GM18498 (cell line): ENCODE measurements around the gene ATP8A2.
"Not testable (repeated sequence)": the region's sequence is repeated elsewhere in the genome, so short reads cannot be mapped to it uniquely, and the experiment has no call there.

ENCODE experiments used
- ATAC-seq: cut with Tn5 transposase; IDR thresholded peaks from one replicate; pipeline ENCODE4 v1.9.1; 2021; ENCODE audit warnings: mild to moderate bottlenecking, moderate library complexity; ENCODE audit not compliant: unreplicated experiment

Gene ATP8A2

DNA sequence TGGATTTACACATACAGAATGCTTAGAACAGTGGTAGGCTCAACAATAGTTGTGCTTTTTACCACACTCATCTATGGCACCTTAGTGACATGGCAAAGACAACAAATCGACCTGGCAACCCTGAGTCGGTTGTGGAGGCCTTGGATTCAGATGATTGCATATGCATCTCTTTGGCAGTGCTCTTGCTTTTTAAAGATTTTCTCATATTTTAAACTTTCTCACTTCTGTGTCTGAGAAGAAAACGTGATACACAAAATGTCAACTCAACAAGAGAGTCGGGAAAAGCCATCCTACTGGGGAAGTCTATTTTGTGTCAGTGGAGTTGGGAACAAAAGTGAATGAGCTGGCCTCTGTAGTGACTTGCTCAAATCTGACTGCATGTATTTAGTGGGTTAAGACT lies 85.8 kb downstream of the ATP8A2 start:
- ATAC-seq = no peak

DNA sequence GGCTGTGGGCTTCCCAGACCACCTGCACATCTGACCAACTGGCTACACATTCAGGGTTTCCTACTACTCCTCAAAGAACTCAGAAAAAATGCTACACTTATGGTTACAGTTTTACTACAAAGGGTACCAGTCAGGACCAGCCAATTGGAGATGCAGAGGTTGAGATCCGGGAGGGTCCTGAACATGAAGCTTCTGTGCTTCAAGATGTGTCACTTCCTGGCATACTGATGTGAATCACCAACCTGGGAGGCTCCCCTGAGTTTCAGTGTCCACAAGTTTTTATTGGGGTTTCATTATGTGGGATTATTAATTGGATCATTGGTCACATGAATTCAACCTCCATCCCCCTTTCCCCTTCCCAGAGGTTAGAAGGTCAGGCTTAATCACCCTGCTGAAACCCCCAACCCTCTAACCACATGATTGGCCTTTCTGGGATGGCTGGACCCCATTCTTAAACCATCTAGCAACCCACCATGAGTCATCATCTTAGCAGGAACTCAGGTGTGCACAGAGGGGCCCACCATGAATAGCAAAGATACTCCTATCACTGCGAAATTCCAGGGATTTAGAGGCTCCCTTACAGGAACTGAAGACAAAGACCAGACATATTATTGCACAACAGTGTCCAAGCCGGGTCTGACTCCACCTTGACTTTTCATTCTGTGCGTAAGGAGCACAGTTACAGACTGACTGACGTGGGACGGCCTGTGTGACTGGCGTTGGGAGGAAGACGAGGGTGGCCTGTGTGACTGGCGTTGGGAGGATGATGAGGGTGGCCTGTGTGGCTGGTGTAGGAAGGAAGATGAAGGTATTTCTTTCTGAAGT lies 90.7 kb downstream of the ATP8A2 start:
- ATAC-seq = no peak

DNA sequence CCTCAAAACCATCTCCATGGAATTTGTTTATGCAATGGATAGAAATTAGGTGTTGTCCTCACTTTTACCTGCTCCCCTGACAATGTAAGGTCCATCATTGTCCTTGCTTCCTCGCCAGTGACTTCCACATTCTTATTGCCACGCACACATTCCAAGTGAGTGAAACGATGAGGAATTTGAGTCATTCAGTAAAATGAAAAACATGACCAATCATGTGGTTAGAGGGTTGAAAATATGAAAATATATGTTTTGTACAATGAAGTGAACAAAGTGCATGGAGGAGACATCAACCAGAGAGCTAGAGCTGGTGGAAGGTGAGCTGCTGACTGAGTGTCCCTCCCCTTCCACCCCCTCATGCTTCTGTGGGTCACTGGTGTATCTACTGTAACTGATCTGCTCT lies 91.7 kb downstream of the ATP8A2 start:
- ATAC-seq = no peak

DNA sequence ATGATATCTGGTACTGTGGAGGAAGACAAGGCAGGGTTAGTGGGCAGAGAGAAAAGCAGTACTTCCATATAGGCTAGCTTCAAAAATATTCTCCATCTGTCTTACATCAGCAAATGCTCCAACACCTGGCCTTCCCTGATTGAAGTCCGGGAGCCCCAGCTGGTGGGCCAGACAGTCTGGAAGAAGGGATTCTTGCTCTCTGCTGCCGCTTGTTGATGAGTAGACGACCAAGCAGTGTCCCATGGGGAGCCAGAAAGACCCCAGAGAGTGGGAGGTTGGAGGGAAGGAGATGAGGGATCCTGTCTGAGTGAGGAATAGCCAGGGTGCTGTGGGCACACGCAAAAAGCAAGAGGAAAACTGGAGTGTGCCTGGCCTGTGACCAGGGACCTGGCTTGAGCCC lies 95.1 kb downstream of the ATP8A2 start:
- ATAC-seq = no peak

DNA sequence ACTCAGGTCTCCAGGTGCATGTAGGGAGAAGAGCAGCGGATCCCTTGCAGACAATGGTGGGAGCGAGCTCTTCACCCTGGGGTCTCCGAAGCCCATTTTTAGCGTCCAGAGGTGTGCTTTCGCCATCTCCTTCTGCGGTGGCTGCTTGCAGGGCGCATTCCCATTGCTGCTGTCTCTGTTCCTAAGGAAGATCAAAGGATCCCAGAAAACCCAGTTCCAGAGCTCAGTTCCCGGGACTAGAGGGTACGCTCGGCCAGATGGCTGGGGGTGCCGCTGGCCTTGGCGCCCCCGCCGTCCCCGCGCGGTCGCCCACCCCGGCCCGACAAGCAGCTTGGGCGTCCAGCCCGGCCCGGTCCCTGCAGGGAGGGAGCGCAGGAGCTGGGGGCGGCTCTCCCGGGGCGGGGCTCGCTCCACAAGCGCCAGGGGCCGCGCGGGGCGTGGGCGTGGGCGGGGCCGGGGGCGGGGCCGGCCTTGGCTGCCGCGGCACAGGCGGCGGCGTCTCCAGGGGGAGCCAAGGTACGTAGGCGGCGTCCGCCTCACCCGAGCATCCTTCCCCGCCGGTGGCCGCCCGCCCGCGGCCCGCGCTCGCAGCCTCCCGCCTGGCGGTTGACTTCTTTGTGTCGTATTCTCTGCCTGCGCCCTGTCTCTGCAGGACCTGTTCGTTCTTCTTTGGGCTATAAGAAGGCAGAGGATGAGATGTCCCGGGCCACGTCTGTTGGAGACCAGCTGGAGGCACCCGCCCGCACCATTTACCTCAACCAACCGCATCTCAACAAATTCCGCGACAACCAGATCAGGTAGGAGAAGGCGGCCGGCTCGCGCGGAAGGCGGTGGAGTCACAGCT lies 96.8 kb downstream of the ATP8A2 start:
- no peak for ATAC-seq

DNA sequence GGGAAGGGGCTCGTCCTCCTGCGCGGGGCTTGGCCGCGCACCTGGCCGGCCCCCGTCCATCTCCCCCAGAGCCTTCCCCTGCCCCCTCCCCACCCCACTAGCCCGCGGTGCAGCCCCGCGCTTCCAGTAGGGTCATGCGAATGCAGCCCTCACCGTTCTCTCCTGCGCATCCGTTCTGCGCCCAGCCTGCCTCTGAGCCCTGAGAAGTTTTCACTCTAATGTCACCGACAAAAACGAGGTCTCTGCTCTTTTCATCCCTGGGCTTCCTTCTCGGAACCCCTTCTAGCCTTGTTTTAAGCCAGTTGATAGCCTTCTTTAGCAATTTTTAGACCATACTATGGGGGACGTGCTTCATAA lies 97.4 kb downstream of the ATP8A2 start:
- no peak for ATAC-seq

DNA sequence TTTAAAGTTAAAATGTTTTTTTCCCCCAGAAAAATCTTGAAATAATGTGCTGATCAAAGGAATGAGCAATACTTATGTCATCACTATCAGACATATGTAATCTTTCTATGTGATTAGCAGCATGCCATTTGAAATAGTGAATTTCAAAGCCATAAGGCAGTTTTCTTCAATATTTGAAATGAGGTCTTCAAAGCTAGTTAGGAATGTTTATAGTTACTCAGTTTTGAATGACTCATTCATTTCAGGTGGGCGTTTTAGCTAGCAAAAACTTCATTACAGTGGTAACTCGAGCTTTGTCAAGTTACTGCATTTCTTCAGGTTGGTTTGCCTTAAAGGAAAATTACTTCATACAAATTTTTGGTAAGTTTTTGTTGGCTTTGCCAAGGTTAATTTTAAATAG lies 102.1 kb downstream of the ATP8A2 start:
- ATAC-seq = no peak

DNA sequence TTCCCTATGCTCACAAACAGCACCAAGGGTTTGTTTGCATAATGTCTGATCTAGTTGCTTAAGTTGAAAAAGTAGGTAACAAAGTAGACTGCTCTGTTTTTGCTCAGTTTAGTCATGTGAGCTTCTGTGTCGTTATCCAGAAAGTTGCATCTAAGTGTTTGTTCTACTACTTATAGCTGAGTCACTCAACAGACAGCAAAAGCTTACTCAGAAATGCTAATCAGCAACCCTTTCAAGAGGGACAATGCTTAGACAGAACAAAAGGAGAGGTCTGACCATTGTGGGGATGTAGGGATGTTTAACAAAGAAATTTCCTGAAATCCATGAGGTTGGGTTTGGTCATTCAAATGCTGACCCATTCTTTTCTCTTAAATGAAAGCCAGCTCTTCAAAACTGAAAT lies 106.4 kb downstream of the ATP8A2 start:
- ATAC-seq = no peak

DNA sequence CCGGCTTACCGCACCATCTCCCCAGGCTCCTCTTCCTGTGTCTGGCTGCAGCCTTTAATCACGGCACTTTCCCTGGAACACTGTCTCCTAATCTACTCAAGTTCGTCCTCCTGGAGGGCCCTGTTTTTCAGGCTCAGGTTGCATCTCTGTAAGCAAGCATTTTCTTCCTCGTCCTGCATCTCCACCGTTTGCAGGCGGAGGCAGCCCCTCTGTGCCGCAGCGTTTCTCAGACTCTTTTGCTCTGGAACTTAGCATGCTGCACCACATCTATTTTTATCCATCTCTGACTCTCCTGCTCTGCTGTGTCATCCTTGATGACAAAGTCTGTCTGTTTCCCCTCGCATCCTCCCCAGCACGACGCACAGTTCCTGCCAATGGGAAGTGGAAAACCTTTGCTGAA lies 117.5 kb downstream of the ATP8A2 start:
- ATAC-seq = no peak

DNA sequence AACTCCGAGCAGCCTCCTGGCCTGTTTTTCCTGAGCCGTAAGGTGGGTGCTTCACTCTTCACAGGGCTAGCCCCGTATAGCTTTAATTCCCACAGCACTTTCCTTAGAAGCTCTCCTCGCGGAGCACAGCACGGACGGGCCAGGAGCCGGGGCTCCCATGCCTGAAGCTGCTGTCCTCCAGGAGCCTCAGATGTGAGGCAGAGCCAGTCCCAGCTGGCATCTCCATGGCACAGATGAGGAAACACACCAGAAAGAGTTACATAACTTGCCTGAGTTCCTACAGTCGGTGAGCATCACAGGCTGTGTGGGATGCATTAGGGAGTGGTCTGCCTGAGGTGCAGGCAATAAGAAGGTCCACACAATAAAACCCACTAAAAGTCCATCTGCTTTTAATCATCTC lies 118.5 kb downstream of the ATP8A2 start:
- ATAC-seq = no peak

DNA sequence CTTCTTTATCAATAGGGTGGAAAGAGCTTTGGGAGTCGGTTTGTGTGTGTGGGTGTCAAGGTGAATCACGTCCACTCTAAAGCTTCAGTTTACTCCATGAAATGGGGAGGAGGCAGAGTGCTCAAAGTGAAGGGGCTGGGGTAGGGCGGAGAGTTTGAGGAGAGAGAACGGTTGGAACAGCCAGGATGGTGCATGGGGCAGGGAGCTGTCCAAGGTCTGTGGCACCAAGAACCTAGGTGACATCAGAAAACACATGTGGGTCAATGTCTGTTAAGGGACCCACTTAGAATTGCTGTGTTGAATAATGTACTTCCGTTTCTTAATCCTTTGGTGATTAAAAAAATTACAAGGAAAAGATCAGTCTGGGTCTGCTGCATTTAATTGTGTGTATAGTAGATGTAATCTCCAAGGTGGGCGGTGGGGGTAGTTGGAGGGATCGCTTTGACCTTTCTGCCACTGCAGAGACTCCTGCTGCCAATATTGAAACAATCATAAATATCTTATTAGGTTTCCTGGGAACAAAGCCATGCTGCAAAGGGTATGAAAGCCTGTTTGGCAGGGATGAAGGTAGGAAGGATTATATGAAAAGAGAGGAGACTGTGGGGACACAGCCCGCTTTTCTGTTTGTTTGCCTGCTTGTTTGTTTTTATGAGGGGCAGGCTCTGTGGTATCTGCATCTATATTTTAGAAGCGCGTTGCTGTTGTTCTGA lies 122.3 kb downstream of the ATP8A2 start:
- ATAC-seq = no peak

DNA sequence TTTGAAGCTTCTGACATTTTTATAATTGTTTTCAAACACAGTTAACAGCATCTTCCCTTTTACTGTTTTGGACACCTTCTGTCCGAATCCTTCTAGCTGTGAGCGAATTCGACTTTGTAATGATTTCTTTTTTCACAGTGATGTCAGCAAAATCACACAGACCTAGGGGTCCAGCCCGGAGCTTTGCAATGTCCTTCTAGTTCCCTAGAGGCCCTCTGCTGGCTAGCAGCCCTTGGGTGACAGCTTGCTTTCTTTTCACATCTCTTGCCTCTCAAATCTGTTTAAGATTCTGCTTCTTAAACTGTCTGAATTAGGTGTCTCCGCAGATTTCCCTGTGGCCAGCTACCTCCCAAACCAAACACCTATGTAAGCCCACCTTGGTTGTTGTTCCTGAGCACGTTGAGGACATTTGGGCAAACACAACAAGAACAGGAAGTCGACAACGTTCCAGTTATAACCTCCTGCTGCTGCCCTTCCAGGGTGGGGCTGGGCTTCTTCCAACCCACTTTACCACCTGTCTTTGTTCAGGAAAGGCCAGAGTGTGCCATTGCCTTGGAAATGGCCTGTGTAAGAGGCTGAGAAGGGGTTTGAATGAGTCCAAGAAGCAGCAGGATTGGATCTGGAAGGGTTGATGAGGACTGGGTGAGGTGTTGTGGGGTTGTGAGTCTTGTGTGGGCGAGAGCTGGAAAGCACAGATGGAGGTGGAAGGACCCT lies 123.1 kb downstream of the ATP8A2 start:
- ATAC-seq = no peak

DNA sequence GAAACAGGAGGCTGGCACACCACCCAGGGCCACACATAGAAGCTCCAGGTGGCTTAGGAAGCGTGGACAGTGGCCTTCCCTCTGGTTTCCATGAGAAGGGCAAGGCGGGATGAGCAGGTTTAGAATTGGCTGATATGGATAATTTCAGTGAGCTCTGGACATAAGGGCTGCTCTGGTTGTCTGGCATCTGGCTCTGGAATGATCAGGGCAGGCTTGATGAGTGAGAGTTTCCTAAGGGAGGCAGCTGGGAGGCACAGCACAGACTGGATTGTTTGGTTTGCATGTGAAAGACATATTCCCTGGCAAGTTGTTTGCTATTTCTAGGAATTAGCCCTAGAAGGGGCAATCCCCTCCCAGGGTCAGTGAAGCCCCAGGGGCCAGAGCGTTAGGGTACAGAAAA lies 129.5 kb downstream of the ATP8A2 start:
- ATAC-seq = no peak

DNA sequence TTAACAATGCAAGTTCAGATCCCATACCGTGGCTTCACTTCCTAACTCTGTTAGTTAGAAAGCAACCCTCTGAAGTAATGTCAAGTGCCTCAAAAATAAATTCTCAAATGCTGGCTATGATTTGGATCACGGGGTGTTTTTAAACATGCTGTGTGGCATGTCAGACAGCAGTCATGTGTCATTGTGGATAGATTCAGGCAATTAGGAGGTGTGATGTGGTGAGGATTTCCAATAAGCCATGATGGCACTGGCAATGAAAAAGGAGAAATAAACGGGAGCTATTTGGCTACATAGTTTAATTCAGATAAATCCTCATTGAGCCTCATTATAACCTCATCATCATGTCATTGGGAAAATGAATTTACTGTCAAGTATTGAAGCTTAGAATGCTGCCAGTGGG lies 130.3 kb downstream of the ATP8A2 start:
- no peak for ATAC-seq

DNA sequence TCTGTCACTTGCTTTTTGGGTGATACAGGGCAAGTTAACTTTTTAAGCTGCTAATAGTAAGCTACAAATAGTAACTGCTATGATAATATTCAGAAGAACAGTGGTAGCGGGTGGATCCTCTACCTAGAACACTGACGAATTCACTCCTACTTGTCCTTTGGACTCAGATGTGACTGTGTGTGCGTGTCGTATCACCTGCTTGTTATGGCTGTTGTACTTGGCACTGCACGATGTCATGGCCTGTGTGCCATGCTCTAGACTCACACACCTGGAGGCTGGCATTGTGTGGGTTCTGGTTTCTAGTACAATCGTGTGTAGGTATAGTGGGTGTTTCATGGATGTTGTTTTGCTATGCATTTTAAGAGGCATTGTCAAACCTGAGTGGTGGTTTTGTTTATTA lies 130.8 kb downstream of the ATP8A2 start:
- no peak for ATAC-seq

DNA sequence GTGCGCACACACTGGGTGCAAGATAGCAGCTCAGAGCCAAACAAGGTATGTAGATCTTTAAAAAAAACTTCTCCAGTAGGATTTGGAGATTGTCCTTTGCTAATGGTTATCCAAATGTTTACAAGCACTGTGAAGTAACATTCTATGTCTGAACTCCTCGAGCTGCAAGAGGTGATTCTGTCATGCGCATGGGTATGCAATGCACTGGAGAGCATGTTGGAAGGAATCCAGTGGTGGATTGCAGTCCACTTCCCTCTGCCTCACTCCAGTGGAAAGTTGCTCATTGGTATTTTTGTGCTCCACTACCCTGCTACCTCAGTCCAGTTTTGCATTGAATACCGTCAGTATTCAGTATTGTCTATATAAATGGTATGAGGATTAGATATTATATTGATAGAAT lies 132.1 kb downstream of the ATP8A2 start:
- ATAC-seq = no peak

DNA sequence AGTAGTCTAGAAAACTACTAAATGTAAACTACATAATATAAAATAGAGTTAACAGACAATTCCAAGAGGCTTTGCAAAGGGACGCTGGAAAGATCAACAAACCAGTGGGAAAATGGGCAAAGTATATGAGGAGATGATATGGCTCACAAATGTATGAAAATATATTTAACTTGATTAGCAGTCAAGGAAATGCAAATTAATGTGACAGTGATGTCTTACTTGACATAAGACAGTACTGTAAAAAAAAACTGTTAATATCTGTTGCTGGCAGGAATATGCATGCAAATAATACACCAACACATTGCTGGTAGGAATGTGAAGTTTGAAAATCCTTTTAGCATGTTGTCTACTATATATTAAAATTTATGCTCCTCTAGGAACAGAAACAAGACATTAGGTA lies 136.1 kb downstream of the ATP8A2 start:
- ATAC-seq = no peak

DNA sequence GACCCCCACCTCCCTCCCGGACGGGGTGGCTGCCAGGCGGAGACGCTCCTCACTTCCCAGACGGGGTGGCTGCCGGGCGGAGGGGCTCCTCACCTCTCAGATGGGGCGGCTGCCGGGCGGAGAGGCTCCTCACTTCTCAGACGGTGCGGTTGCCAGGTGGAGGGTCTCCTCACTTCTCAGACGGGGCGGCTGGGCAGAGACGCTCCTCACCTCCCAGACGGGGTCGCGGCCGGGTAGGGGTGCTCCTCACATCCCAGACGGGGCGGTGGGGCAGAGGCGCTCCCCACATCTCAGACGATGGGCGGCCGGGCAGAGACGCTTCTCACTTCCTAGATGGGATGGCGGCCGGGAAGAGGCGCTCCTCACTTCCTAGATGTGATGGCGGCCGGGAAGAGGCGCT lies 141.3 kb downstream of the ATP8A2 start:
- not testable (repeated sequence) for ATAC-seq

DNA sequence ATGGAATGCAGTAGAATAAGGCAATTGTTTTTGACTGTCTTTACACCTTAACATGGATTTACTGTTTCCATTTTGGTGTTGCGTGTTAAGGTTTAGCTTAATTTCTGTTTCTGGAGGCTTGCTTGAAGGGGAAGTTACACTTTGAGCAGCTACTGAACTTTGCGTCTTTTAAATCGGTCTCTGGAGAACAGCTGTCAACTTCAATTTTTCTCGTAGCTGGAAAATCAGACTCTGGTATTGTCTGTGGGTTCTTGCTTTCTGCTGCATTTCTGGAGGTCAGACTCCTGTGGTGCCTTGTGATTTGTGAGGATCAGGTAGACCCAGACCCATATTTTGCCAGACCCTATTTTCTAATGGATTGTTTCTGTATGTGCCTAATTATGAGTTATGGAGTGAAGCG lies 146.7 kb downstream of the ATP8A2 start:
- ATAC-seq = no peak

DNA sequence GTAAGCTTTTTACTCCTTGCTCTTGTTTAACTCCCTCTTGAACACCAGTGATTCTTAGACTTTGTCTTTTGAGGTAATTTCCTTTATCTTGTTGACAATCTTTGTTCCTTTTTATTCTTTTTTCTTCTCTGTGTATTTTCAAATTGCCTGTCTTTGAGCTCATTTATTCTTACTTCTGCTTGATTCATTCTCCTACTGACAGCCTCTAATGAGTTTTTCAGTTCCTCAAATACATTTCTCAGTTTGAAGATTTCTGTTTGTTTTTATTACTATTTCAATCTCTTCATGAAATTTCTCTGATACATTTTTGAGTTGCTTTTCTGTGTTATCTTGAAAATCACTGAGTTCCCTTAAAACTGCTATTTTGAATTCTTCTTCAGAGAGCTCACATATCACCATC lies 154.1 kb downstream of the ATP8A2 start:
- no peak for ATAC-seq

DNA sequence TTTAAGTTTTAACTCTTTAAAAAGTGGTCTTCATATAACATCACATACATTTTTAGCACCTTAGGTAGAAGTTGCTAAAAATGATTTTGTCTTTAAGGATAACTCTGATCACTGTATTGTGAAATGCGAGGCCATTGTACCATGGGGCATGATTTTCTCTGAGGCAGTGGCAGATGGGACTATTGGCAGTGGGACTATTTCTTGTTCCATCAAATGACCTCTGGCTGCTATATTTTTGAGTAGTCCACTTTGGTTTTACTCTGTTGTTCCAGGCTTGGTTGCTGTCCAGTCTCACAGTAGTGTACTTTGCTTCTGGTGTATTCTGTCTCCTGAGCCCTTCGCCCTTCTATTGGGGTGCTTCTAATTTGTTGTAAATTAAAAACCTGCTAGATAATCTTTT lies 156.5 kb downstream of the ATP8A2 start:
- no peak for ATAC-seq
